Stimulated activated naive CD4-positive, alpha-beta T cell treated with Interleukin-2 at 50 U/mL for 16 hours (primary cell): Measurements from ENCODE around the gene WDR74.
A peak's percentile ranks its signal among the peaks of the same experiment; 100 is the strongest.
"Not testable (repeated sequence)": the region's sequence is repeated elsewhere in the genome, so short reads cannot be mapped to it uniquely, and the experiment has no call there.

Experiments used
- DNase-seq: peaks from one replicate; lab custom pipeline; 2025; lab: John Stamatoyannopoulos, UW

Gene WDR74

GRCh38 chr11:62839050-62839945 lies at the start of gene WDR74:
WDR74 (minus strand) TSS chr11:62839590; CDS start chr11:62839570, 20 bp downstream.
- DNase-seq = peak; percentile 89

GRCh38 chr11:62889126-62889483 lies 49.7 kb upstream of the WDR74 start:
- DNase-seq = no peak

GRCh38 chr11:62888406-62888805 lies 49.0 kb upstream of the WDR74 start:
- DNase-seq = no peak

- no peak for DNase-seq
Observed at GRCh38 chr11:62885137-62885750, 45.9 kb upstream of the WDR74 start.

GRCh38 chr11:62883673-62884072 lies 44.3 kb upstream of the WDR74 start:
- no peak for DNase-seq

GRCh38 chr11:62882788-62883501 lies 43.6 kb upstream of the WDR74 start:
- no peak for DNase-seq

- peak; percentile 7 for DNase-seq
Observed at GRCh38 chr11:62882431-62882749, 43.0 kb upstream of the WDR74 start.

- DNase-seq = peak; percentile 96
Observed at GRCh38 chr11:62881579-62882430, 42.4 kb upstream of the WDR74 start.

GRCh38 chr11:62880803-62881578 lies 41.6 kb upstream of the WDR74 start, which contains the start of gene SLC3A2:
SLC3A2 (plus strand) TSS chr11:62880896; CDS start chr11:62881024, 128 bp downstream.
- peak; percentile 90 for DNase-seq

GRCh38 chr11:62880231-62880802 lies 40.9 kb upstream of the WDR74 start:
- peak; percentile 63 for DNase-seq

- DNase-seq = no peak
Observed at GRCh38 chr11:62879235-62879978, 40.0 kb upstream of the WDR74 start.

GRCh38 chr11:62876712-62877111 lies 37.3 kb upstream of the WDR74 start:
- no peak for DNase-seq

- DNase-seq = no peak
Observed at GRCh38 chr11:62875698-62876478, 36.5 kb upstream of the WDR74 start.

- no peak for DNase-seq
Observed at GRCh38 chr11:62874851-62875250, 35.5 kb upstream of the WDR74 start.

GRCh38 chr11:62865635-62866034 lies 26.2 kb upstream of the WDR74 start:
- DNase-seq = no peak

GRCh38 chr11:62863687-62864335 lies 24.4 kb upstream of the WDR74 start:
- no peak for DNase-seq

GRCh38 chr11:62861564-62862192 lies 22.3 kb upstream of the WDR74 start:
- DNase-seq = not testable (repeated sequence)
